Measurements from ENCODE around the gene ABI1. TPM values are rescaled to one million over a fixed set of nuclear protein-coding genes. Genes with fewer than 3 reads are reported as not detected.

The ABI1 gene
- total and polyA plus RNA-seq, 2 of the 13 experiments (the other 11 are each of a cell fraction or from before 2014, with no cell fraction given), result 20.9 to 22.9 TPM

DNA sequence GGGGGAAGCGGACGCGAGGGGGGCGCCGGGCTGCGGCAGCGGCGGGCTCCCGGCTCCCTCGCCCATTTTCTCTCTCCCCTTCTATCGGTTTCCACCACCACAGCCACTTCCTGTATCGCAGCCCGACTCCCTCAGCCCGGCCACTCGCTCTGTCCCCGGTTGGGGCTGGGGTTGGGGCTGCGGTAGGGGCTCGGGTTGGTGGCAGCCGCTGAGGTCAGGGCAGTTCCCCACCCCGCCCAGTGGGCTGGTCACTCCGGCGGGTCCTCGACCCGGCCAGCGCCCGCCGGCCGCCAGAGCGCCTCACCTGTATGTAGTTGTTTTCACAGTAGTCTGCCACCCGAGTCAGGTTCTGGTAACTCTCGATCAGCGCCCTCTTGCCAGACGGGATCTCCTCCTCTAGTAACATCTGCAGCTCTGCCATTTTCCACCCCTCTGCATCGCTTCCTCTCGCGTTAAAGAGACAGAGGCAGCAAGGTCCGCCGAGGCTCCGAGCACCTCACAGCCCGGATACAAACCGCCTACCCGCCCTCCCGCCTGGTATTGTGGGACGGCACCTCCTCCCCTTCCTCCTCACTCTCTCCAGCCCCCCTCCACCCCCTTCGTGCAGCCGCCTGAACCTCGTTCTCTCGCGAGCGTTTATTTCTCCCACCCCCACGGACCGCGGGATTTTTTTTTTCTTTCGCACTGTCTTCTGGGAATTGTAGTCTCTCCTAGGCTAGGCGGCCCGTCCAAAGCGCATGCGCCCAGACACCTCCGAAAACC, at the start of gene ABI1 (continued):
- TF ChIP-seq ZFP1 (CRISPR knock-in tag; IDR thresholded peaks at IDR 0.05), result no peak
- no peak for TF ChIP-seq ZNF564 (CRISPR knock-in tag; IDR thresholded peaks at IDR 0.05)
- TF ChIP-seq, protein P1, sequence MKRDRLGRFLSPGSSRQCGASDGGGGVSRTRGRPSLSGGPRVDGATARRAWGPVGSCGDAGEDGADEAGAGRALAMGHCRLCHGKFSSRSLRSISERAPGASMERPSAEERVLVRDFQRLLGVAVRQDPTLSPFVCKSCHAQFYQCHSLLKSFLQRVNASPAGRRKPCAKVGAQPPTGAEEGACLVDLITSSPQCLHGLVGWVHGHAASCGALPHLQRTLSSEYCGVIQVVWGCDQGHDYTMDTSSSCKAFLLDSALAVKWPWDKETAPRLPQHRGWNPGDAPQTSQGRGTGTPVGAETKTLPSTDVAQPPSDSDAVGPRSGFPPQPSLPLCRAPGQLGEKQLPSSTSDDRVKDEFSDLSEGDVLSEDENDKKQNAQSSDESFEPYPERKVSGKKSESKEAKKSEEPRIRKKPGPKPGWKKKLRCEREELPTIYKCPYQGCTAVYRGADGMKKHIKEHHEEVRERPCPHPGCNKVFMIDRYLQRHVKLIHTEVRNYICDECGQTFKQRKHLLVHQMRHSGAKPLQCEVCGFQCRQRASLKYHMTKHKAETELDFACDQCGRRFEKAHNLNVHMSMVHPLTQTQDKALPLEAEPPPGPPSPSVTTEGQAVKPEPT (CRISPR knock-in tag; IDR thresholded peaks at IDR 0.05; ENCODE audit: low read depth), result 0 out of 2 replicates have a peak, but pooled peaks have one; percentile 41
- TF ChIP-seq CREB1 (IDR thresholded peaks at IDR 0.05), result no peak
- peak; percentile 5; the same call in 1 of the 2 replicates for TF ChIP-seq CREB1 (CRISPR knock-in tag; IDR thresholded peaks at IDR 0.05)
- TF ChIP-seq, protein P2, sequence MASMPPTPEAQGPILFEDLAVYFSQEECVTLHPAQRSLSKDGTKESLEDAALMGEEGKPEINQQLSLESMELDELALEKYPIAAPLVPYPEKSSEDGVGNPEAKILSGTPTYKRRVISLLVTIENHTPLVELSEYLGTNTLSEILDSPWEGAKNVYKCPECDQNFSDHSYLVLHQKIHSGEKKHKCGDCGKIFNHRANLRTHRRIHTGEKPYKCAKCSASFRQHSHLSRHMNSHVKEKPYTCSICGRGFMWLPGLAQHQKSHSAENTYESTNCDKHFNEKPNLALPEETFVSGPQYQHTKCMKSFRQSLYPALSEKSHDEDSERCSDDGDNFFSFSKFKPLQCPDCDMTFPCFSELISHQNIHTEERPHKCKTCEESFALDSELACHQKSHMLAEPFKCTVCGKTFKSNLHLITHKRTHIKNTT (CRISPR knock-in tag; IDR thresholded peaks at IDR 0.05), result no peak
- peak; percentile 45; the same call in 1 of the 2 replicates for TF ChIP-seq RXRA (CRISPR knock-in tag; IDR thresholded peaks at IDR 0.05)
- no peak for TF ChIP-seq ZBTB1 (CRISPR knock-in tag; IDR thresholded peaks at IDR 0.05; ENCODE audit: borderline replicate concordance)
- no peak for TF ChIP-seq ZNF614 (CRISPR knock-in tag; IDR thresholded peaks at IDR 0.05; ENCODE audit: borderline replicate concordance)
- no peak for TF ChIP-seq ZBTB21 (CRISPR knock-in tag; IDR thresholded peaks at IDR 0.05)
- TF ChIP-seq FOXK1 (CRISPR knock-in tag; IDR thresholded peaks at IDR 0.05; ENCODE audit: borderline replicate concordance, low read depth), result no peak
- TF ChIP-seq ZFP36L1 (CRISPR knock-in tag; IDR thresholded peaks at IDR 0.05), result no peak
- TF ChIP-seq ZSCAN9 (CRISPR knock-in tag; IDR thresholded peaks at IDR 0.05; ENCODE audit: borderline replicate concordance), result no peak
- no peak for TF ChIP-seq ZNF577 (CRISPR knock-in tag; IDR thresholded peaks at IDR 0.05; ENCODE audit: borderline replicate concordance, low read depth)
- peak; percentile 49; the same call in 1 of the 2 replicates for TF ChIP-seq GFI1 (CRISPR knock-in tag; IDR thresholded peaks at IDR 0.05; ENCODE audit: borderline replicate concordance)
- no peak; the same call in 1 of the 2 replicates for TF ChIP-seq SAFB2 (CRISPR knock-in tag; IDR thresholded peaks at IDR 0.05; ENCODE audit: borderline replicate concordance, low read depth)
- TF ChIP-seq ISL2 (CRISPR knock-in tag; IDR thresholded peaks at IDR 0.05), result no peak
- TF ChIP-seq ZNF790 (CRISPR knock-in tag; IDR thresholded peaks at IDR 0.05; ENCODE audit: borderline replicate concordance), result no peak
- TF ChIP-seq, protein P3, sequence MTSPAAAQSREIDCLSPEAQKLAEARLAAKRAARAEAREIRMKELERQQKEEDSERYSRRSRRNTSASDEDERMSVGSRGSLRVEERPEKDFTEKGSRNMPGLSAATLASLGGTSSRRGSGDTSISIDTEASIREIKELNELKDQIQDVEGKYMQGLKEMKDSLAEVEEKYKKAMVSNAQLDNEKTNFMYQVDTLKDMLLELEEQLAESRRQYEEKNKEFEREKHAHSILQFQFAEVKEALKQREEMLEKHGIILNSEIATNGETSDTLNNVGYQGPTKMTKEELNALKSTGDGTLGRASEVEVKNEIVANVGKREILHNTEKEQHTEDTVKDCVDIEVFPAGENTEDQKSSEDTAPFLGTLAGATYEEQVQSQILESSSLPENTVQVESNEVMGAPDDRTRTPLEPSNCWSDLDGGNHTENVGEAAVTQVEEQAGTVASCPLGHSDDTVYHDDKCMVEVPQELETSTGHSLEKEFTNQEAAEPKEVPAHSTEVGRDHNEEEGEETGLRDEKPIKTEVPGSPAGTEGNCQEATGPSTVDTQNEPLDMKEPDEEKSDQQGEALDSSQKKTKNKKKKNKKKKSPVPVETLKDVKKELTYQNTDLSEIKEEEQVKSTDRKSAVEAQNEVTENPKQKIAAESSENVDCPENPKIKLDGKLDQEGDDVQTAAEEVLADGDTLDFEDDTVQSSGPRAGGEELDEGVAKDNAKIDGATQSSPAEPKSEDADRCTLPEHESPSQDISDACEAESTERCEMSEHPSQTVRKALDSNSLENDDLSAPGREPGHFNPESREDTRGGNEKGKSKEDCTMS (CRISPR knock-in tag; conservative IDR thresholded peaks at IDR 0.05), result no peak
- no peak for TF ChIP-seq ZBTB7A (CRISPR knock-in tag; IDR thresholded peaks at IDR 0.05)
- no peak for TF ChIP-seq ZNF160 (CRISPR knock-in tag; IDR thresholded peaks at IDR 0.05)
- TF ChIP-seq, protein P4, sequence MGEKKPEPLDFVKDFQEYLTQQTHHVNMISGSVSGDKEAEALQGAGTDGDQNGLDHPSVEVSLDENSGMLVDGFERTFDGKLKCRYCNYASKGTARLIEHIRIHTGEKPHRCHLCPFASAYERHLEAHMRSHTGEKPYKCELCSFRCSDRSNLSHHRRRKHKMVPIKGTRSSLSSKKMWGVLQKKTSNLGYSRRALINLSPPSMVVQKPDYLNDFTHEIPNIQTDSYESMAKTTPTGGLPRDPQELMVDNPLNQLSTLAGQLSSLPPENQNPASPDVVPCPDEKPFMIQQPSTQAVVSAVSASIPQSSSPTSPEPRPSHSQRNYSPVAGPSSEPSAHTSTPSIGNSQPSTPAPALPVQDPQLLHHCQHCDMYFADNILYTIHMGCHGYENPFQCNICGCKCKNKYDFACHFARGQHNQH (CRISPR knock-in tag; IDR thresholded peaks at IDR 0.05), result peak; percentile 68
- TF ChIP-seq TP53 (CRISPR knock-in tag; conservative IDR thresholded peaks at IDR 0.05), result no peak
